ENCODE measurements around the gene IGF1R.

Gene IGF1R

GRCh38 chr15:98735895-98736617 lies 87.7 kb downstream of the IGF1R start:
- no peaks in the 10 kb centered on the region for H3K36me3 ChIP-seq (replicated peaks; ENCODE audit: low read depth, low read length)
- H2AFZ ChIP-seq (ENCODE audit: low read depth, low read length), result no peak overlapping the region
- peaks cover 28% of the 10 kb centered on the region; the same call in 1 of the 2 replicates for H3K79me2 ChIP-seq (ENCODE audit: low read length)
- H3K27me3 ChIP-seq (ENCODE audit: low read depth, low read length), result no peaks in the 10 kb centered on the region
- H3K4me2 ChIP-seq (ENCODE audit: low read length), result no peak overlapping the region
- no peak overlapping the region for H3K9ac ChIP-seq (ENCODE audit: low read length)
- no peak for TF ChIP-seq EZH2phosphoT487 (IDR thresholded peaks at IDR 0.05; ENCODE audit: low read depth)
- no peak for TF ChIP-seq CTCF (IDR thresholded peaks at IDR 0.05; ENCODE audit: low read depth, low read length)
- peaks cover 5% of the 10 kb centered on the region; the same call in 1 of the 2 replicates for H4K20me1 ChIP-seq (ENCODE audit: insufficient read depth, low read length)
- H3K9me3 ChIP-seq (ENCODE audit: insufficient read depth, low read length), result no peaks in the 10 kb centered on the region
- H3K4me3 ChIP-seq (ENCODE audit: low read length), result no peak overlapping the region
- H3K4me1 ChIP-seq (ENCODE audit: low read length), result peaks cover 34% of the 10 kb centered on the region
- H3K27ac ChIP-seq (ENCODE audit: low read length), result no peak overlapping the region

GRCh38 chr15:98737159-98737558 lies 88.8 kb downstream of the IGF1R start:
- Histone ChIP-seq H3K4me1 (ENCODE audit: low read length) (peaks cover 44% of the 10 kb centered on the region), H4K20me1 (ENCODE audit: insufficient read depth, low read length) (peaks cover 9% of the 10 kb centered on the region; the same call in 1 of the 2 replicates), H3K9ac (ENCODE audit: low read length) (no peak overlapping the region), H3K9me3 (ENCODE audit: insufficient read depth, low read length) (no peaks in the 10 kb centered on the region), H3K4me3 (ENCODE audit: low read length) (no peak overlapping the region), H3K79me2 (ENCODE audit: low read length) (peaks cover 30% of the 10 kb centered on the region), H3K36me3 (replicated peaks; ENCODE audit: low read depth, low read length) (no peaks in the 10 kb centered on the region), H3K4me2 (ENCODE audit: low read length) (no peak overlapping the region), H3K27me3 (ENCODE audit: low read depth, low read length) (no peaks in the 10 kb centered on the region), H2AFZ (ENCODE audit: low read depth, low read length) (no peak overlapping the region), H3K27ac (ENCODE audit: low read length) (no peak overlapping the region)
- no peak for TF ChIP-seq CTCF (IDR thresholded peaks at IDR 0.05; ENCODE audit: low read depth, low read length)
- TF ChIP-seq EZH2phosphoT487 (IDR thresholded peaks at IDR 0.05; ENCODE audit: low read depth), result no peak

GRCh38 chr15:98737721-98738120 lies 89.4 kb downstream of the IGF1R start:
- Histone ChIP-seq H3K36me3 (replicated peaks; ENCODE audit: low read depth, low read length) (no peaks in the 10 kb centered on the region), H3K27me3 (ENCODE audit: low read depth, low read length) (no peaks in the 10 kb centered on the region), H4K20me1 (ENCODE audit: insufficient read depth, low read length) (peaks cover 6% of the 10 kb centered on the region; the same call in 1 of the 2 replicates), H3K27ac (ENCODE audit: low read length) (no peak overlapping the region), H3K4me2 (ENCODE audit: low read length) (no peak overlapping the region), H3K9me3 (ENCODE audit: insufficient read depth, low read length) (no peaks in the 10 kb centered on the region), H3K9ac (ENCODE audit: low read length) (no peak overlapping the region), H3K79me2 (ENCODE audit: low read length) (peaks cover 31% of the 10 kb centered on the region), H3K4me1 (ENCODE audit: low read length) (peaks cover 44% of the 10 kb centered on the region), H2AFZ (ENCODE audit: low read depth, low read length) (no peak overlapping the region), H3K4me3 (ENCODE audit: low read length) (no peak overlapping the region)
- no peak for TF ChIP-seq EZH2phosphoT487 (IDR thresholded peaks at IDR 0.05; ENCODE audit: low read depth)
- no peak for TF ChIP-seq CTCF (IDR thresholded peaks at IDR 0.05; ENCODE audit: low read depth, low read length)

- Histone ChIP-seq H3K9ac (ENCODE audit: low read length) (no peak overlapping the region), H2AFZ (ENCODE audit: low read depth, low read length) (no peak overlapping the region), H3K27me3 (ENCODE audit: low read depth, low read length) (no peaks in the 10 kb centered on the region), H3K27ac (ENCODE audit: low read length) (no peak overlapping the region), H3K4me2 (ENCODE audit: low read length) (peak overlapping the region; percentile 23), H3K4me3 (ENCODE audit: low read length) (no peak overlapping the region), H4K20me1 (ENCODE audit: insufficient read depth, low read length) (peaks cover 6% of the 10 kb centered on the region; the same call in 1 of the 2 replicates), H3K36me3 (replicated peaks; ENCODE audit: low read depth, low read length) (no peaks in the 10 kb centered on the region), H3K79me2 (ENCODE audit: low read length) (peaks cover 33% of the 10 kb centered on the region), H3K9me3 (ENCODE audit: insufficient read depth, low read length) (no peaks in the 10 kb centered on the region), H3K4me1 (ENCODE audit: low read length) (peaks cover 44% of the 10 kb centered on the region)
- TF ChIP-seq CTCF (IDR thresholded peaks at IDR 0.05; ENCODE audit: low read depth, low read length) (no peak), EZH2phosphoT487 (IDR thresholded peaks at IDR 0.05; ENCODE audit: low read depth) (no peak)
These were observed 90.5 kb downstream of the IGF1R start for GRCh38 chr15:98738689-98739401.
